ENCODE results near the gene SLC6A9. TPM values are rescaled to one million over a fixed set of nuclear protein-coding genes. Genes with fewer than 3 reads are reported as not detected.

Gene SLC6A9
- total and polyA plus RNA-seq, 2 donors (not counting 1 experiment from before 2014, with no cell fraction given): 0.28 to 5.5 TPM

GRCh38 chr1:44024031-44024902 lies 7.0 kb downstream of the SLC6A9 start:
- intact Hi-C loops (cut with micrococcal nuclease): no loop called here
- Histone ChIP-seq H3K9me3 (ENCODE audit: control extremely low read depth in 1 of 3, control insufficient read depth in 2 of 3, insufficient read depth in 1 of 3, low read length in 2 of 3) (no peaks in the 10 kb centered on the region), H3K36me3 (replicated peaks in 1 of 2; ENCODE audit: control extremely low read depth in 1 of 2, control insufficient read depth in 1 of 2, extremely low read depth in 1 of 2, insufficient read depth in 2 of 2, low read length in 1 of 2) (no peaks in the 10 kb centered on the region), H3K27me3 (replicated peaks in 1 of 4; ENCODE audit: control extremely low read depth in 1 of 4, control insufficient read depth in 3 of 4, insufficient read depth in 4 of 4, low read length in 3 of 4) (no peaks in the 10 kb centered on the region), H3K4me1 (ENCODE audit: control insufficient read depth in 2 of 2, insufficient read depth in 2 of 2, low read length in 2 of 2) (peaks cover 7 to 25% of the 10 kb centered on the region in 2 donors), H3K27ac (ENCODE audit: low read length in 2 of 2) (no peak overlapping the region), H2AFZ (ENCODE audit: insufficient read depth, low read depth, low read length, poor library complexity, severe bottlenecking) (no peak overlapping the region), H3K4me2 (replicated peaks; ENCODE audit: low read depth, low read length, poor library complexity, severe bottlenecking) (no peak overlapping the region), H3K4me3 (ENCODE audit: control extremely low read depth in 1 of 5, extremely low read depth in 1 of 5, insufficient read depth in 1 of 5, low read depth in 2 of 5, low read length in 4 of 5) (no peak overlapping the region), H3K9ac (ENCODE audit: low read length) (no peak overlapping the region), H4K20me1 (ENCODE audit: control insufficient read depth, insufficient read depth, low read length, poor library complexity, severe bottlenecking) (no peaks in the 10 kb centered on the region), H3K79me2 (ENCODE audit: control insufficient read depth, insufficient read depth, low read length) (no peaks in the 10 kb centered on the region)
- peak overlapping the region; percentile 86 for H3K27ac Mint-ChIP-seq
- CTCF ChIA-PET: interaction anchor here (1.0 to 17.1 kb wide), 4 partner anchors 12 to 89 kb away, joined by 5 to 227 read pairs (median 16); no protein-coding TSS in a partner anchor
- peak overlapping the region; percentile 89 for H3K4me3 Mint-ChIP-seq
- no peaks in the 10 kb centered on the region for H3K9me3 Mint-ChIP-seq (ENCODE audit: insufficient read depth)
- DNase-seq (no peak), ATAC-seq (ENCODE audit: low read depth) (no peak)
- WGBS (ENCODE audit: insufficient coverage): 90% methylated on average over 11 of the region's 14 CpGs
- POLR2A ChIA-PET: no interaction called here
- no peaks in the 10 kb centered on the region for H3K27me3 Mint-ChIP-seq
- TF ChIP-seq EZH2 (IDR thresholded peaks at IDR 0.05; ENCODE audit: borderline replicate concordance, insufficient read depth, low read depth, low read length, poor library complexity, severe bottlenecking): no peak
- peaks cover 32% of the 10 kb centered on the region for H3K4me1 Mint-ChIP-seq

DNA sequence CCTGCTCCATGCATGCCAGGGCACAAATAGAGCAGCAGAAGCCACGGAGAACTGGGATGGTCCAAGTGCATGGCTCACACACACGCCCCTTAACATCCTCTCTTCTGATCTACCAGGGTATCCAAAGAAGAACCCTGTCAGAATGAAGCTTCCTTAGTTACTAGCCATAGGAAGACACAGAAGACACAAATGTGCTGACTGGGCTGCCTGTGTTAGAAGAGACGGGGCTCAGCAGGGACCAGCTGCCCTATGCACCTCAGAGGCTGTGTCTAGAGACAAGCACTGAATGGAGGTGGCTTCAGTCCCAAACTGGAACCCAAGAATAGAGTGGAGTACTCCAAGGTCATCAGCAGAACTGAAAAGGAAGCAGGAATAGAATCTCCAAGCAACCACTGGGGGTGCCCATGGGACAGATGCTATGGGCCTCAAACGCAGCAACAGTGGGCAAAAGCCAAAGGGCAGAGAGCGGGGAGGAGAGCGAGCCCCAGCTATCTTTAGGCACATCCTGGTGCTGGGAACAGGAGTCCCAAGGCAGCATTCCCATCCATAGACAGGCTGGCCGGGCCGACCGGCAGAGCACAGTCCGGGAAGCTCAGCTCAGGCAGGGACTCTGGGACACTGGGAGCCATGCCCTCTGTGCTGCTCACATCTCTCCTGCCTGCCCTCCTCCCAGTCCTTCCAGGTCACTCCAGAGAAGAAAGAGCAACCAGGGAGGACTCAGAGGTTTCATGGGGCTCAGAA lies 9.5 kb downstream of the SLC6A9 start:
- Histone ChIP-seq H3K36me3 (replicated peaks in 1 of 2; ENCODE audit: control extremely low read depth in 1 of 2, control insufficient read depth in 1 of 2, extremely low read depth in 1 of 2, insufficient read depth in 2 of 2, low read length in 1 of 2) (no peaks in the 10 kb centered on the region), H3K4me3 (ENCODE audit: control extremely low read depth in 1 of 5, extremely low read depth in 1 of 5, insufficient read depth in 1 of 5, low read depth in 2 of 5, low read length in 4 of 5) (no peak overlapping the region), H3K4me1 (ENCODE audit: control insufficient read depth in 2 of 2, insufficient read depth in 2 of 2, low read length in 2 of 2) (peaks cover 4 to 20% of the 10 kb centered on the region in 2 donors), H3K79me2 (ENCODE audit: control insufficient read depth, insufficient read depth, low read length) (no peaks in the 10 kb centered on the region), H3K9me3 (ENCODE audit: control extremely low read depth in 1 of 3, control insufficient read depth in 2 of 3, insufficient read depth in 1 of 3, low read length in 2 of 3) (no peaks in the 10 kb centered on the region), H3K27ac (ENCODE audit: low read length in 2 of 2) (no peak overlapping the region), H3K4me2 (replicated peaks; ENCODE audit: low read depth, low read length, poor library complexity, severe bottlenecking) (no peak overlapping the region), H3K9ac (ENCODE audit: low read length) (no peak overlapping the region), H3K27me3 (replicated peaks in 1 of 4; ENCODE audit: control extremely low read depth in 1 of 4, control insufficient read depth in 3 of 4, insufficient read depth in 4 of 4, low read length in 3 of 4) (no peaks in the 10 kb centered on the region), H2AFZ (ENCODE audit: insufficient read depth, low read depth, low read length, poor library complexity, severe bottlenecking) (no peak overlapping the region), H4K20me1 (ENCODE audit: control insufficient read depth, insufficient read depth, low read length, poor library complexity, severe bottlenecking) (no peaks in the 10 kb centered on the region)
- ChIA-PET CTCF (interaction anchor here (1.5 to 17.1 kb wide), 2 partner anchors 15 to 16 kb away, joined by 4 to 227 read pairs; no protein-coding TSS in a partner anchor), POLR2A (interaction anchor here (0.6 kb wide), 1 partner anchor 191 kb away, joined by 3 read pairs; no protein-coding TSS in a partner anchor)
- ATAC-seq (ENCODE audit: low read depth) (no peak), DNase-seq (no peak)
- peaks cover 15% of the 10 kb centered on the region for H3K4me1 Mint-ChIP-seq
- no peaks in the 10 kb centered on the region for H3K27me3 Mint-ChIP-seq
- H3K4me3 Mint-ChIP-seq: no peak overlapping the region
- no peak overlapping the region for H3K27ac Mint-ChIP-seq
- no peaks in the 10 kb centered on the region for H3K9me3 Mint-ChIP-seq (ENCODE audit: insufficient read depth)
- TF ChIP-seq, protein P1, sequence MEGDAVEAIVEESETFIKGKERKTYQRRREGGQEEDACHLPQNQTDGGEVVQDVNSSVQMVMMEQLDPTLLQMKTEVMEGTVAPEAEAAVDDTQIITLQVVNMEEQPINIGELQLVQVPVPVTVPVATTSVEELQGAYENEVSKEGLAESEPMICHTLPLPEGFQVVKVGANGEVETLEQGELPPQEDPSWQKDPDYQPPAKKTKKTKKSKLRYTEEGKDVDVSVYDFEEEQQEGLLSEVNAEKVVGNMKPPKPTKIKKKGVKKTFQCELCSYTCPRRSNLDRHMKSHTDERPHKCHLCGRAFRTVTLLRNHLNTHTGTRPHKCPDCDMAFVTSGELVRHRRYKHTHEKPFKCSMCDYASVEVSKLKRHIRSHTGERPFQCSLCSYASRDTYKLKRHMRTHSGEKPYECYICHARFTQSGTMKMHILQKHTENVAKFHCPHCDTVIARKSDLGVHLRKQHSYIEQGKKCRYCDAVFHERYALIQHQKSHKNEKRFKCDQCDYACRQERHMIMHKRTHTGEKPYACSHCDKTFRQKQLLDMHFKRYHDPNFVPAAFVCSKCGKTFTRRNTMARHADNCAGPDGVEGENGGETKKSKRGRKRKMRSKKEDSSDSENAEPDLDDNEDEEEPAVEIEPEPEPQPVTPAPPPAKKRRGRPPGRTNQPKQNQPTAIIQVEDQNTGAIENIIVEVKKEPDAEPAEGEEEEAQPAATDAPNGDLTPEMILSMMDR (IDR thresholded peaks at IDR 0.05): no peak
- no peak for TF ChIP-seq EZH2 (IDR thresholded peaks at IDR 0.05; ENCODE audit: borderline replicate concordance, insufficient read depth, low read depth, low read length, poor library complexity, severe bottlenecking)
- 92% methylated on average over 10 of the region's 10 CpGs for WGBS (ENCODE audit: insufficient coverage)
- intact Hi-C loops (cut with micrococcal nuclease): no loop called here

All from B cell (primary cell).